HG03439 (cell line): ENCODE data around the gene SORCS3.

Source experiments
- ATAC-seq: cut with Tn5 transposase; IDR thresholded peaks from one replicate; pipeline ENCODE4 v1.9.1; 2021; ENCODE audit warnings: mild to moderate bottlenecking, moderate library complexity; ENCODE audit not compliant: unreplicated experiment

SORCS3 gene

GRCh38 chr10:105243381-105243780, 602.3 kb downstream of the SORCS3 start:
- no peak for ATAC-seq

- no peak for ATAC-seq
These were observed 602.7 kb downstream of the SORCS3 start for GRCh38 chr10:105243825-105244224.

DNA sequence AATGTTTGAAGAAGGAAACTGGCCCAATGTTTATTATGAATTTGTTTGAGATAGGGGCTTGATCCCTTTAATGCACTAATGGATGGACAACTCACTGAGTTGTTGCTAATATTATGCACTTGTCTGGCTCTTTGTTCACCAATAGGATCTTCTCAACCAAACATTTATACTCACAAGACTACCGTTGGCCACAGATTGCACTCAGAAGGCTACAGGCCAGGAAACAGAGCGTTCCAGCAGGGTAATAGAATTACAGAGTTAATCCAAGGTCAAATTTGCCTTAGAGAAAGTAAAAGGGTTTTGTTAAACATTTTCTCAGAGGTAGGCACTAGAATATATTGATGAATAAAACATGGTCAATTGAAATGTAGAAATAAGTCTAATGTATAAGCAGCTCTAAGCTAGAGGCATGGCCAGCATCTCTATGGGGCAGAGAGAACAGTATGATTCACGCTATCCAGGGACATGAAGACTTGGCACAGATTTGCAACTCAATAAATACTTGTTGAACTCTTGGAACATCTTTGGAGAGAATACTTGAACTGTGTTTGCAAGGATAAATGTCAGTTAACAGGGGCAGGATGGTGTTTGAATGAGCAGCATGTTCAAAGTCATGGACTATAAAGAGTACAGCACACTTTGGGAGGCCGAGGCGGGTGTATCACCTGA, 606.9 kb downstream of the SORCS3 start:
- no peak for ATAC-seq

DNA sequence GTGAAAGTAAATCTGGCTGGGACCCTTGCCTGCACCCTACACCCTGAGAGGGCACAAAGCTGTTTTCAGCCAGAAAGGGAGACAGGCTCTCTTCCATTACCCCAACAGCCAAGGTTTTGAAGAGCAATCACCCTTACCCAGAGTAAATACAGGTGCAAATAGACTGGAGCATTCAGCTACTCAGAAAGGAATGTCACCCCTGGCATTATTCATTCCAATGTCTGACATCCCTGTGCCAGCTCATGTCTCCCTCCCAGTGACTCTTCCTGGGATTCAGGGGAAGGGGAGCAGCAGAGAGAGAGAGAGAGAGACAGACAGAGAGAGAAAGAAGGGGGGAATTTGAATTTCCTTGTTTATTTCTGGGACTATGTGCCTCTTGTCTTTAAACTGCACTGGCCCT, 611.8 kb downstream of the SORCS3 start:
- ATAC-seq, result no peak

GRCh38 chr10:105253515-105254212, 612.6 kb downstream of the SORCS3 start:
- ATAC-seq, result no peak

DNA sequence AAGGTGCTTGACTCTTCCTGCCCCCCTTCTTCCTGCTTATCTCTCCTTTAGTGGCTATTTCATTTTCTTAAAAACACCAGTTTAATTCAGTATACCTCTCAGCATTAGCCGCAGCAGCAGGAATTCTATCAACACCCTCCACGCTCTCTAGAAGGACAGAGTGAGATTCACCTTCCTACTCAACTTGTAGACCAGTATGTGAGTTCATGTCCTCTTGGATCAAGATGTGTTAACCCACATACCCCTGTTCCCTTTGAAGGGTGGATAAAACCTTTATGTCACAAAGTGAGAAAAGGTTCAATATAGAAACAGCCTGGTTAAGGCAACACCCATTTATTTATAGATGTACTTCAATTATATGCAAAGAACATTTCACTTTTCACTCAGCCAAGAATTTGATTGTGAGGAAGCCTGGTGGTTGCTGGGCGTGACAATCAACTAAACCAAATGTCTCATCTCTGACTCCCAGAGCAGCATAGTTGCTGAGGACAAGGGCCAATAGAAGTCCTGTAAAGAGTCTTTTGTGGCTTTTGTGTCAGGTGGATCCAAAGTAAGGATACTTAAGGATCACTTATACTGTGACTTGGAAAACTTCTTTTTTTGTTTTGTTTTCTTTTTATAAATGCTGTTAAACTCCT, 617.1 kb downstream of the SORCS3 start:
- ATAC-seq, result no peak

GRCh38 chr10:105258674-105259065, 617.6 kb downstream of the SORCS3 start:
- no peak for ATAC-seq

DNA sequence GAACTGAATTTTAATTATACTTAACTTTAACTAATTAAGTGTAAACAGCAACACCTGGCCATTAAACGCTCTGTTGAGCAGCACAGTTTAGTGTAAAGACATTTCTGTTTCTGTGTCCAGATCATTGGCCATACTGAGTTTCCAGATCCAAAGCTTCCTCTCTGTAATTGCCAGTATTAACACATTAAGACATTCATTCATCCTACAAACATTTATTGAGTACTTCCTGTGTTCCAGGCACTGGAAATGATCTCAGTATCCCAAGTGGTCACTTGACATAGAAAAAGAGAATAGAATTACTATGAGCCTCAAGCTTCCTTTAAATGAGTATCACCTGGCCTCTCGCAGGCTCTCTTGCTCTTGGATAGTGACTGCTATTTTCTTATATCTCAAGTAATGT, 618.1 kb downstream of the SORCS3 start:
- ATAC-seq, result no peak

DNA sequence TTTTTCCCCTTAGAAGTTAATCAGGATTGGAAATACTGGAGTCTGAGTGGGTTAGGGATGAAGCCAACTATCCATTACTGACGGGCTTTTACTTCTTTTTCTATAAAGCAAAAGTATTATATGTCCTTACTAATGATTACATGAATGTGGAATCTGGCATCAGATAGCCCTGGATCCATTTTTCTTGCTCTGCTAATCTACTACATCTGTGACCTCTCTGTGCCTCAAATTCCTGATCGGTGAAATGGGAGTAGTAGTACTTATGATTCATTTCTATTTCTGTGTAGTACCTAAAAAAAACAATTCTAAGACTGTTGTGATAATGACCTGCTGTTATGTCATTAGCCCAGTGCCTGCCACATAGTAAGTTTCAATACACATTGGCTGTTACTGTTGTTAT, 621.6 kb downstream of the SORCS3 start:
- no peak for ATAC-seq

DNA sequence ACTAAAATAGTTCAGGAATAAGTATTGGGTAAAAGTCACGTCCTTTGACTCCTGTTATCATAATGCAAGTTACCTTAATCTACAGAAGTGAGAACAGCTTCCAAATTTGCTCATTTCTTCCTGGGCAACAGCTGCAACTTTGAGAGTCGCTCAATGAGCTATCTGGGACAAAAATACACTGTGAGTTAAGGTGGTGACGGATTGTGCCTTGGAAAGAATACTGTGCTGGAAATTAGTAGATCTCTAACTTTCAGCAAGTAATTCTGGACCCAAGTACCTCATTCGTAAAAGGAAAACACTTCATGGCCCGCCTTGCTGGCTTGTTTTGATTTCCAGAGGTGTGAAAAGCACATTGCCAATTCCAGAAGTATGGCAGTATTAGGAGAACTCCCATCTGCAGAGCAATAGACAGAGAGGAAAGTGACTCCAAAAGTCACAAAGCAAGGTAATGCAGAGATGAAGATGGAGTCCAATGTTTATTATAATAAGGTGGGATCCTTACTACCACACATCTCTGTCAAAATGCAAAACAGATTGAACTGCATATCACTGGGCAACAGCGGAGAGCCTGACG, 626.0 kb downstream of the SORCS3 start:
- no peak for ATAC-seq

GRCh38 chr10:105268961-105269360, 627.9 kb downstream of the SORCS3 start:
- no peak for ATAC-seq

GRCh38 chr10:105269689-105270088, 628.6 kb downstream of the SORCS3 start:
- no peak for ATAC-seq

DNA sequence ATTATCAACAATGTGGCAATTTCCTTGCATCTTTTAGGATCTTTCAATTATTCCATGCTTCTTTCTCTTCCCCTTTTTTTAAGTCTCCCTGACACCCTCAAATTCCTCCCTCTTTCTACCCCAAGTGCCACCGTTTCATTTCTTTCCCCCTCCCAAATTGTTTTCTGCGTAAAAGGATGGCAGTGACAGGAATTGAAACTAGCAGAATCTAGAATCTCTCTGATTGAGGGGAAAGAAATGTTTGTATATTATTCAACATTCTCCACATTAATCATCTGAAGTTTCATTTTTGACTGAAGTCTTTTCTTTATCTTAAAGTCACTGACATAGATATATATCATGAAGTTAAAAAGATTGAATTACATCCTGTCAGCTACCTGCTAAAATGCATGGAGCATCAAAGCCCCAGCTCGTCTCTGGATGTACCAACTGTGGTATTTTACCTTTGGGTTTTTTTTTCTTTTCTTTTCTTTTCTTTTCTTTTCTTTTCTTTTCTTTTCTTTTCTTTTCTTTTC, 633.5 kb downstream of the SORCS3 start:
- no peak for ATAC-seq

GRCh38 chr10:105278439-105278838, 637.3 kb downstream of the SORCS3 start:
- ATAC-seq, result no peak

- no peak for ATAC-seq
These were observed 638.0 kb downstream of the SORCS3 start for GRCh38 chr10:105279101-105279500.

DNA sequence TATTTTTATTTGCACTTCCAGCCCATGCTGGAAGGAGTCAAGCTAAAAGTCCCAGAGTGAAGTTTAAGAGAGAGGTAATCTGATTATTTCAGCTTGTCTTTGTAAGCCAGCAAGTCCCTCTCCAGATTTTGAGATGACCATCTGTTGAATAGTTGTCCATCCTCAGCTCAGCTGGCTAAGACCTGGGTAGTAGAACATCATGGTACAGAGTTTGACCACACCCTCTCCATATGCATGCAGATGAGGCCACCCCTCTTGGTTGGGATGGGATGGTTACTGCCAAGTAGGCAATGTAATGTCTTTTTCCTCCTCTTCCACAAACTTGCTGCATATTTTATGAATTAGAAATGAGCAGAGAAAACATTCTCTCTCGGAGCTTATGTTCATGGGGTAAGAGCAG, 639.8 kb downstream of the SORCS3 start:
- ATAC-seq, result no peak

DNA sequence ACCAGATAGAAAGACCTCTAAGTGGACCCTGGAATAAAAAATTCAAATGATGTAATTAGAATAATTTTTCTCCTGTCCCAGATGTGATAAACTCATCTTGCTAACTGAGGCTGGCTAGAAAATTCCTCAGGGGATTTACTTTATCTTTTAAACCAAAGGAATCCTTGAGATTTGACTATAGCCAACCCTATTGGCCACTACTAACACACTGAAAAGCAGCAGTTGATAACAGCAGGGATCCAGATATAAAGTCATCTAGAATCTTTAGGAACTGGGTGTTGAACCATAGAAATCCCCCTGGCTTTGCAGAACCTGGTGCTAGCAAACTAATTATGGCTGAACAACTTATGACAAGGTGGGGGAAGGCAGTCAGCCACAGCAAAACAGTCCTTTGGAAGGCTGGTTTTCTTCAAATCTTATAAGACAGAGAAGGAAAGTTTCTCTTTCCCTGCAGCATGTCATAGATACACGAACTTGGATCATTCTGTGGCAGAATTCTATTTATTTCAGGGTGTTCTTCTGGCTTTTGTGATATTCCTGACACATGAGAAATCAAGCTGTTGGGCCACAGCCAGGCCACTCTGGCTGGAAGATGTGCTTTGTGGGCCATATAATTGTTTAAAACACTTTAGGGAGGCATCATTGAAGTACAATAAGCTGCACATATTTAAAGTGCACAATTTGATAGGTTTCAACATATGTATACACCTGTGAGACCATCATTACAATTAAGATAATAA, 643.6 kb downstream of the SORCS3 start:
- ATAC-seq, result no peak

DNA sequence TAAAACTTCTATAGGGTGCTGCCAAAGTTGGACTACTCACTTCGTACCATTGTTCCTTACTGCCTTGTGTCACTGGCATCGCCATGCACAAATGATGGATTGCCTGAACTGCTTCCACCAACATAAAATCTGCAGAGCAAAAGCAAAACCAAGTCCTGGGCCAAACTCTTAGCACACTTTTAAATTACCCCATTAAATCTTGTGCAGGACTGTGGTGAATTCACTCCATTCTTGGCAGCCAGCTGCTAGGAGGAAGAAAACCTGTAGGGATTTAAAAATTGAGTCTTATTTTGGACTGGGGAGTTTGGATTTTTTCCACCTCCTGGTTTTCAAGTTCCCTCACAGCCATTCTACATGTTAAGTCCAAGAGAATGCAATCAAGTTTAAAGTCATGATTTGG, 646.9 kb downstream of the SORCS3 start:
- ATAC-seq, result no peak

DNA sequence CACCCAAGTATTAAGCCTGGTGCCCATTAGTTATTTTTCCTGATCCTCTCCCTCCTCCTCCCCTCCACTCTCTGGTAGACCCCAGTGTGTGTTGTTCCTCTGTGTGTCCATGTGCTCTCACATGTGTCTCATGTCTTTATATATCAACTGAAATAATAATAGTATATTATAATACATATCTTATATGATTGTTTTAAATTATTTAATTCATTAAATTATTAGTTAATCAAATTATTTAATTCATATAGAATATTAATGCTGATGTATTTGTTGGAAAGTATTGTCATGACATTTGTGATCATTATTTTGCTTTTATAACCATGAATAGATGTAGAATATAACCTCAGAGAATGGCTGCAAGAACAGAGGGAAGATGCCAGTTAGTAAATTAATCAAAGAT, 647.5 kb downstream of the SORCS3 start:
- no peak for ATAC-seq

DNA sequence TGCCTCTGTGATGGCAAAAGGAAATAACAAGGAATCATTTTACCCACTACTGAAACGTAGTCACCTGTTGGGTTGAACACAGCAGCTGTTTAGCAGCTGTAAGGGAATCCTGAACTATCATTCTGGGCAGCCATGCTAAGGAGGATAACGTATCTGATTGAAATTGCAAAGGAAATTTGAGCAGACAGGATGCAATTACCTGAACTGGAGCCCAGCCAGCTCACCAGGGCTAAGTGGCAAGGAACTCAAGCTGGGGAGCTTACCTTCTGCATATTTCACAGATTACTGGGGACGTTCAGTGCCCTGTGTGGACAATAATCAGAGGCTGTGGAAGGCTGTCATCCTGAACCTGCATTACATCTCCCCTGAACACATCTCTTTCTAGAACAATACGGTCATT, 650.5 kb downstream of the SORCS3 start:
- ATAC-seq, result no peak

DNA sequence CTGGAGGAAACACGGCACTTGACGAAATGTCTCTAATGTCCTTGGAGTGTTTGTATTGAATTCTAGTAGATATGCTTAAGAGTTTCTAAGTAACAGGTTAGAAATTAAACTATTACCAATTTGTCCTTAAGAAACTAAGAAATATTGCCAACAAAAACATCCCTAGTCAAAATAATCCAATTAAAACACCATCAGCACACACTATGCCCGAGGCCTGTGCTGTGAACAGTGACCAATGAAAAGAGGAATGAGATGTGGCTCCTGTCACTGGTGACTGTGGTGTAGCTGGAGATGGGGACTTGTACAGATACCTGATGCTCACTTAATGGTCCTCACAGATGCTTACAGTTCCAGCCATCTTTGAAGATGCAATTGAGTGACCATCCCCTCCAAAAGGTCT, 651.1 kb downstream of the SORCS3 start:
- ATAC-seq, result no peak
